SU-DHL-6 (cell line): ENCODE data around the gene OR6B1.
"Not testable (repeated sequence)": the region's sequence is repeated elsewhere in the genome, so short reads cannot be mapped to it uniquely, and the experiment has no call there.

ENCODE experiments used
- CTCF ChIP-seq: fragments of 200-600 bp; sonication (generic); IDR thresholded peaks from one replicate; pipeline ENCODE4 v1.5.1; 2017; ENCODE audit warnings: antibody characterized with exemption, mild to moderate bottlenecking, low read length, moderate library complexity; ENCODE audit not compliant: insufficient read depth, poor library complexity, severe bottlenecking
- EZH2phosphoT487 ChIP-seq: fragments of 200-600 bp; sonication (generic), shearing (Covaris generic); conservative IDR thresholded peaks from 2 replicates; pipeline ENCODE4 v1.6.1; 2018; ENCODE audit warnings: mild to moderate bottlenecking, antibody characterized with exemption, low read length, moderate library complexity, mixed read lengths

GRCh38 chr7:144010821-144011220 lies 10.7 kb downstream of the OR6B1 start:
- not testable (repeated sequence) for TF ChIP-seq CTCF, EZH2phosphoT487
